Measurements from ENCODE around the gene ELMOD3. TPM values are rescaled to one million over a fixed set of nuclear protein-coding genes. Genes with fewer than 3 reads are reported as not detected.

ELMOD3 gene
- total RNA-seq, 2 donors from 2014 or later: 21.4 to 38.7 TPM

DNA sequence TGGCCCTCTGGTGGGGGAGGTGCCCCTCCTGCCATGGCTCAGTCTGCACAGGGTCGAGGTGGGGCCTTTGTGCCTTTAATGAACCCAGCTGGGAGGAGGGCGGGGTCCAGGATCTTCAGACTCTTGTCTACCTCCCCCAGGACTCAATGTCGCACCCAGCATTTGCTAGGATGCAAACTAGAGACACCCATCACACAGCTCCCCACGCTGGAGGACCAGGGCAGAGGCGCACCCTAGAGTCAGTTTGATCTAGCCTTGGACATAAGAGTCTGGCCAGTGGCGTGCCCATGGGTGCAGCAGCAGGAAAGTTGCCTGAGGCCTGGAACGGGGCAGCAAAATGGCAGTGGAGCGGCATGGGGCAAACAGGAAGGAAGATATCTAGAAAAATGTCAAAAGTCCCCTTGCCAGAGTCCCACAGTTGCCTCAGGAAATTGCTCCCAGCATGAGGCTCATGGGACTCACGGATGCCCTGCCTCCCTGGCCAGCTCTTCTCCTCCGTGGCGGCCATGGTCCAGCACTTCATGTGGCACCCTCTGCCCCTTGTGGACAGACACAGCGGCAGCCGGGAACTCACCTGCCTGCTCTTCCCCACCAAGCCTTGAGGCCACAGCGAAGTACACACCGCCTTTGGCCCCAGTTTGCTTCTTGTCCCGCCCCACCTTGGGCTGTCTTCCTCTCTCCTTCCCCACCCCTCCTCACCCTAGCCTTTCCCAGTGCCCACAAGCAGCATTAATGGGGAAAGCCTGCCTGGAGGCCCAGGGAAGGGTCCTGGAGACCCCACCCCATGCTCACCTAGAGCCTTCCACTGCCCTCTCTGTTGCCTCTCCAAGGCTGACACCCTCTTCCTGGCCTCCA, 81.6 kb downstream of the ELMOD3 start:
- Histone ChIP-seq H3K27me3 (replicated peaks; ENCODE audit: insufficient read depth) (no peaks in the 10 kb centered on the region), H3K4me3 (no peak overlapping the region), H3K4me1 (ENCODE audit: control insufficient read depth in 1 of 2, low read depth in 2 of 2) (peaks cover 15 to 38% of the 10 kb centered on the region in 2 donors), H3K9me3 (no peaks in the 10 kb centered on the region), H3K27ac (peak overlapping the region; percentile 84 to 90), H3K36me3 (no peaks in the 10 kb centered on the region)
- ATAC-seq (ENCODE audit: insufficient number of reproducible peaks, low FRiP score, low read depth) (no peak), DNase-seq (ENCODE audit: low spot score) (no peak)
- TF ChIP-seq, protein P1, sequence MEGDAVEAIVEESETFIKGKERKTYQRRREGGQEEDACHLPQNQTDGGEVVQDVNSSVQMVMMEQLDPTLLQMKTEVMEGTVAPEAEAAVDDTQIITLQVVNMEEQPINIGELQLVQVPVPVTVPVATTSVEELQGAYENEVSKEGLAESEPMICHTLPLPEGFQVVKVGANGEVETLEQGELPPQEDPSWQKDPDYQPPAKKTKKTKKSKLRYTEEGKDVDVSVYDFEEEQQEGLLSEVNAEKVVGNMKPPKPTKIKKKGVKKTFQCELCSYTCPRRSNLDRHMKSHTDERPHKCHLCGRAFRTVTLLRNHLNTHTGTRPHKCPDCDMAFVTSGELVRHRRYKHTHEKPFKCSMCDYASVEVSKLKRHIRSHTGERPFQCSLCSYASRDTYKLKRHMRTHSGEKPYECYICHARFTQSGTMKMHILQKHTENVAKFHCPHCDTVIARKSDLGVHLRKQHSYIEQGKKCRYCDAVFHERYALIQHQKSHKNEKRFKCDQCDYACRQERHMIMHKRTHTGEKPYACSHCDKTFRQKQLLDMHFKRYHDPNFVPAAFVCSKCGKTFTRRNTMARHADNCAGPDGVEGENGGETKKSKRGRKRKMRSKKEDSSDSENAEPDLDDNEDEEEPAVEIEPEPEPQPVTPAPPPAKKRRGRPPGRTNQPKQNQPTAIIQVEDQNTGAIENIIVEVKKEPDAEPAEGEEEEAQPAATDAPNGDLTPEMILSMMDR (IDR thresholded peaks at IDR 0.05): no peak

DNA sequence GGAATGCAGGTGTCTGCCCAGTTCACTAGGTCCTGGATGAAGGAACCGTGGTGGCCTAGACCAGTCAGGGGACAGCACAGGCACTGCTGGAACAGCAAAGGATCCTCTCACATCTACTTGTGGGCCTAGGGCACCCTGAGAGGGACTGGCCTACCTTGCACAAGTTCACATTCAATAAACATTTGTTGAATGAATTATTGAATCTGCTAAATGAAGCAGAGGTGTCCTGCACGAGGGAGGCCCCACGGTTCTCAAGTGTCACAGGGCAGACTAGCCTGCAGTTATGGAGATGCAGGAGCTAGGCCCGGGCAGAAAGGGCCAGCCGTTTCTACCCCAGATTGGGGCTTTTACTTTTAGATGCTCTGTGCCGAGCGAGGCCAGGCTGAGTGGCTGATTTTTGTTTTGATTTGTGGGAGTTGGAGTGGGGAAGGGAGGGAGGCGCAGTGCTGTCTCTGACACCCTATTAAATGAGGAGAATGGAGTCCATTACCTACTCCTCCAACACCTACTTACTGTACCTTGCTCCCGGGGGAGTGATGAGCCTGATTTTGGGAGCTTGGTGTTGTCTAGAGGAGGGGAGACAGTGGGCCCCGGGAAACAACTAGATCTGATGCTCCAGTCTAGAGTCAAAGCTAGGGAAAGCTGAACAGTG, 82.4 kb downstream of the ELMOD3 start:
- Histone ChIP-seq H3K4me1 (ENCODE audit: control insufficient read depth in 1 of 2, low read depth in 2 of 2) (peaks cover 15 to 38% of the 10 kb centered on the region in 2 donors), H3K27ac (peak overlapping the region; percentile 84 to 90), H3K9me3 (no peaks in the 10 kb centered on the region), H3K4me3 (peak overlapping the region; percentile 73), H3K27me3 (replicated peaks; ENCODE audit: insufficient read depth) (no peaks in the 10 kb centered on the region), H3K36me3 (no peaks in the 10 kb centered on the region)
- no peak for DNase-seq (ENCODE audit: low spot score)
- ATAC-seq (ENCODE audit: insufficient number of reproducible peaks, low FRiP score, low read depth): peak; percentile 11
- TF ChIP-seq, protein P1 (IDR thresholded peaks at IDR 0.05): no peak

DNA sequence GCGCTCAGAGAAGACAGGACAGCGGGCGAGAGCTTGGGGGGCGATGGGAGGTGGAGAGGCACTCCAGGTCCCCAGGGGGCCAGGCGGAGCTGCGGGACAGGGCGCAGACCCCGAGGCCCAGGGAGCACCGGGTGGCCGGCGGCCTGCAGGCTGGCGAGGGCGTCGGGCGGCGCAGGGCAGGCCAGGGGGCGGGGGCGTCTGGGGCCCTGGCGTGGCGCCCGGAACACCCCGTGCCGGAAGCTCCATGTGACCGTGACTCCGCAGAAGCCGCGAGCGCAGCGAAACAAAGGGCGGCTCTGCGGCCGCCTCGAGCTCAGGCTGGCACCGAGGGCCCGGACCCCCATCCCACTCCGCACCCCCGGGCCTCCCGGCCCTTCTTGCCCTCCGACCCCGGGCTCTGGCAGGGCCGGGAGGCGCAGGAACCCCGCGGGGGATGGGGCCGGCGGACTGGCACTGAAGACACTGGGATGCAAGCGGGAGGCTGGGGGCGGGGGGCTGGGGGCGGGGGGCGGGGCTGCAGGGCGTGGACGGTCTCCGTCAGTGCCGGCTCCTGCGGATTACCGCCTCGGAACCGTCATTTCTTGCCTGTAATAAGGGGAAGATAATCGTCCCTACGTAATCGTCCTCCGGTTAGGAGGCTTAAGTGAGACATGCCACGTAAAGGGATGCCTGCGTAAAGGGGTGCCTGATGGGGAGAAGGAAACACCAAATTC, 83.1 kb downstream of the ELMOD3 start:
- ATAC-seq (ENCODE audit: insufficient number of reproducible peaks, low FRiP score, low read depth) (peak; percentile 76), DNase-seq (ENCODE audit: low spot score) (no peak)
- TF ChIP-seq, protein P1 (IDR thresholded peaks at IDR 0.05): no peak

DNA sequence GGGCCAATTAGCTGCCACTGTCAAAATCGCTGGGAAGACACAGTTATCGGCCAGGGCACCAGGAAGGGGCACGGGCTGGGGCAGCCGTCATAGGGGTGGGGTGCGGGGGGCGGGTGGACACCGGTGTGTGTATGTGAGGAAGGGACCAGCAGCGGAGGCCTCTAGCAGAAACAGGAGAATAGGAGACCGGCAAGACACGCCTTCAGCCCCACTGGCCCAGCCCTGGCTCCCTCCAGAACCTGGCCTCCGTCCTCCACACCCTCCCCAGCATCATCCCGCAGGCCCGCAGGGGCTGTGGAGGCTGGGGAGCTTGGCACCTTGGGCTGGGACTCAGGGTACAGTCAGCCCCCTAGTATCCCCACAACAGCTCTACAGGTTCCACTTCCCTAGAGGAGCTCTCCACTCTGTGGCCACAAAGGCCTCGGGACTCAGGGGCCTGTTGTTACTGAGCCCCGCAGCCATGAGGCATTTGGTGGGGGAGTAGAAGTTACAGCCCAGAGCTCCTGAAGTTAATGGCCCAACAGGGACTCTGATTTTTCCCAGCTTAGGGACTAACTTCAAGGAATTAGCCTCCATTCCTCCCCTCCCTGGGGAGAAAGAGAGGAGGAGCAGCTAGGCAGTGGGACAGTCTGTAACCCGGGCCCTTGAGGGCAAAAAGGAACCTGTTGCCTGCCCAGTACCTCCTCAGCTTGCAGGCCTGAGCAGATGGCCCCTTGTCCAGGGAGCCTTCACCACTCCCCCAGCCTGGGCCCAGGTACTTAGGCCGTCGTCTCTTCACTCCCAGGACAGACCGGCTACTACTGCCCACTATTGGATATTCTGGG, 83.8 kb downstream of the ELMOD3 start:
- Histone ChIP-seq H3K36me3 (no peaks in the 10 kb centered on the region), H3K4me3 (peak overlapping the region; percentile 73), H3K27me3 (replicated peaks; ENCODE audit: insufficient read depth) (no peaks in the 10 kb centered on the region), H3K27ac (peak overlapping the region; percentile 84 to 90), H3K9me3 (no peaks in the 10 kb centered on the region), H3K4me1 (ENCODE audit: control insufficient read depth in 1 of 2, low read depth in 2 of 2) (peaks cover 15 to 36% of the 10 kb centered on the region in 2 donors)
- ATAC-seq (ENCODE audit: insufficient number of reproducible peaks, low FRiP score, low read depth) (no peak), DNase-seq (ENCODE audit: low spot score) (no peak)
- TF ChIP-seq, protein P1 (IDR thresholded peaks at IDR 0.05): no peak

More for the DNA sequence above, 83.1 kb downstream of the ELMOD3 start:
- peaks cover 15 to 38% of the 10 kb centered on the region in 2 donors for H3K4me1 ChIP-seq (ENCODE audit: control insufficient read depth in 1 of 2, low read depth in 2 of 2)
- H3K36me3 ChIP-seq: no peaks in the 10 kb centered on the region
- peak overlapping the region; percentile 73 for H3K4me3 ChIP-seq
- H3K27ac ChIP-seq: peak overlapping the region; percentile 84 to 90
- no peaks in the 10 kb centered on the region for H3K9me3 ChIP-seq
- no peaks in the 10 kb centered on the region for H3K27me3 ChIP-seq (replicated peaks; ENCODE audit: insufficient read depth)

Measured in thoracic aorta (tissue), 2 donors.